Uterus (tissue), 4 donors: ENCODE results near the gene SORL1. TPM values are rescaled to one million over a fixed set of nuclear protein-coding genes. Genes with fewer than 3 reads are reported as not detected.

Source experiments
- DNase-seq, 2 donors: peaks; one replicate each; pipeline ENCODE4 v3.0.0-alpha.2; 2019 to 2020
- H3K27ac ChIP-seq, 2 donors: fragments of 200-600 bp; sonication (generic); 1 replicate in 1 of 2; 2 replicates in 1 of 2; pipeline ENCODE4 v1.5.1; 2016 to 2018
- H3K27me3 ChIP-seq, 2 donors: fragments of 200-600 bp; sonication (generic); one replicate each; pipeline ENCODE4 v1.5.1; 2018 to 2019; ENCODE audit warnings: control low read depth in 1 of 2
- H3K36me3 ChIP-seq, 2 donors: fragments of 200-600 bp; sonication (generic); one replicate each; pipeline ENCODE4 v1.5.1; 2019; ENCODE audit warnings: control low read depth in 1 of 2
- H3K4me1 ChIP-seq, 2 donors: fragments of 200-600 bp; sonication (generic); one replicate each; pipeline ENCODE4 v1.5.1; 2018 to 2019; ENCODE audit warnings: control low read depth in 1 of 2
- H3K4me3 ChIP-seq, 2 donors: fragments of 200-600 bp; sonication (generic); 1 replicate in 1 of 2; 2 replicates in 1 of 2; pipeline ENCODE4 v1.5.1; 2018 to 2019; ENCODE audit warnings: mild to moderate bottlenecking in 1 of 2
- H3K9me3 ChIP-seq, 2 donors: fragments of 200-600 bp; sonication (generic); one replicate each; pipeline ENCODE4 v1.5.1; 2019; ENCODE audit warnings: control low read depth in 1 of 2
- POLR2A ChIP-seq, 2 donors: fragments of 450-650 bp; IDR thresholded peaks; one replicate each; pipeline ENCODE4 v1.6.1; 2016; ENCODE audit warnings: antibody characterized with exemption in 2 of 2, mild to moderate bottlenecking in 1 of 2, moderate library complexity in 1 of 2
- intact Hi-C: fragments of 100-400 bp; cut with DNase I; formaldehyde crosslinking; loops from one replicate; pipeline ENCODE4 v1.15.1; 2023; ENCODE audit warnings: low total_unique reads
- total RNA-seq, 4 donors: library from RNA; depleted of rRNA in 3 of 4; stranded (reverse); fragments of >200 nt in 3 of 4; gene quantifications; one replicate each; pipeline versions ENCODE4 v1.1.0 to v1.2.4, GENCODE V29; 2014 to 2023
- TF ChIP-seq, protein P1 (sequence below), 4 experiments: fragments of 200-600 bp in 2 of 4; fragments of 450-650 bp in 2 of 4; sonication (generic) in 2 of 4; IDR thresholded peaks; one replicate each; pipeline ENCODE4 v1.5.1; 2016 to 2019; ENCODE audit warnings: antibody characterized with exemption in 4 of 4, mild to moderate bottlenecking in 2 of 4, moderate library complexity in 1 of 4
- donor health status: DM: yes; HTN: yes; CAD: no.

The SORL1 gene
- total RNA-seq, 4 donors from 2014 or later = 7.6 to 42.6 (median 17.2) TPM

DNA sequence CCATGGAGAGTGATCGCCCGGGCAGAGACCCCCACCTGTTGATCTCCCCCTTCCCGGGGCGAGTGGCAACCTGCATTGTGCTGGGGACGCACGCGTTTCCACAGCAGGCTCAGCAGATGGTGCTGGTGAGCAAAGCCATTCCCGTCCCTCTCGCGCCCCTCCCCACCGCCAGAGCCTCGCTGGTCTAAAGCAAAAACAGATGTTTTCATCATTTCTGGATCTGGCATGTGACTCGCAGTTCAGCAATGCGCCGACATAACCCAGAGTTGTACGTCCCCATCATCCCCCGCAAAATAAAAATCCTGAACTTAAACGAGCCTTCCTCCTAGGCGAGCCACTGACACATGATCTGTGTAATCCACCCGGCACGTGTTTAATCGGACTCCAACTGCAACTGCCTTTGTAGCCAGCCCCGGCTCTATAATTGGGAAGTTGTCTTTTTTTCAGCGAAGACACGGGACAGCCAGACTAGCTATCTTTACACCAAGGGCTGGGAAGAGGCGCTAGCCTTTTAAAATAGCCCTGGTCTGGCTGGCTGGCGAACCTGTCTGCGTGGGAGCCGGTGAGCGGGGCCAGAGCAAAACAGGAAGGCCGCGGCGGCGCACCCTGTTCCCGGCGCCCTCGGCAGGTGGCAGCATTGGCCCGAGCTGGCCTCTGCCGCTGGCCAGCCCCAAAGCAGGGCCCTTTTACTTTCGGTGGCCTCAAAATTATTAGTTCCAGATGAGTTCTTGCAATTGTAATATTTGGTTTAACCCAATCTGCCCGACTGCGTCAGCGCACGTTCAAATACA is 203.6 kb downstream of the SORL1 start:
- H3K9me3 ChIP-seq = no peaks in the 10 kb centered on the region
- H3K36me3 ChIP-seq = no peaks in the 10 kb centered on the region
- H3K4me3 ChIP-seq = peak overlapping the region; percentile 18 to 44
- intact Hi-C loops = loop anchor here (5.0 to 10.0 kb wide), 2 partner anchors 447 to 549 kb away; no protein-coding TSS in a partner anchor
- H3K27ac ChIP-seq = peak overlapping the region; percentile 96 to 97
- no peaks in the 10 kb centered on the region for H3K27me3 ChIP-seq
- H3K4me1 ChIP-seq = peaks cover 0 to 7% of the 10 kb centered on the region in 2 donors
- peak; percentile 95 for DNase-seq
- TF ChIP-seq POLR2A (IDR thresholded peaks at IDR 0.05) = peak in 1 of 2 donors; percentile 18
- TF ChIP-seq, protein P1, sequence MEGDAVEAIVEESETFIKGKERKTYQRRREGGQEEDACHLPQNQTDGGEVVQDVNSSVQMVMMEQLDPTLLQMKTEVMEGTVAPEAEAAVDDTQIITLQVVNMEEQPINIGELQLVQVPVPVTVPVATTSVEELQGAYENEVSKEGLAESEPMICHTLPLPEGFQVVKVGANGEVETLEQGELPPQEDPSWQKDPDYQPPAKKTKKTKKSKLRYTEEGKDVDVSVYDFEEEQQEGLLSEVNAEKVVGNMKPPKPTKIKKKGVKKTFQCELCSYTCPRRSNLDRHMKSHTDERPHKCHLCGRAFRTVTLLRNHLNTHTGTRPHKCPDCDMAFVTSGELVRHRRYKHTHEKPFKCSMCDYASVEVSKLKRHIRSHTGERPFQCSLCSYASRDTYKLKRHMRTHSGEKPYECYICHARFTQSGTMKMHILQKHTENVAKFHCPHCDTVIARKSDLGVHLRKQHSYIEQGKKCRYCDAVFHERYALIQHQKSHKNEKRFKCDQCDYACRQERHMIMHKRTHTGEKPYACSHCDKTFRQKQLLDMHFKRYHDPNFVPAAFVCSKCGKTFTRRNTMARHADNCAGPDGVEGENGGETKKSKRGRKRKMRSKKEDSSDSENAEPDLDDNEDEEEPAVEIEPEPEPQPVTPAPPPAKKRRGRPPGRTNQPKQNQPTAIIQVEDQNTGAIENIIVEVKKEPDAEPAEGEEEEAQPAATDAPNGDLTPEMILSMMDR (IDR thresholded peaks at IDR 0.05) = peak; percentile 80 to 94 (median 89)

DNA sequence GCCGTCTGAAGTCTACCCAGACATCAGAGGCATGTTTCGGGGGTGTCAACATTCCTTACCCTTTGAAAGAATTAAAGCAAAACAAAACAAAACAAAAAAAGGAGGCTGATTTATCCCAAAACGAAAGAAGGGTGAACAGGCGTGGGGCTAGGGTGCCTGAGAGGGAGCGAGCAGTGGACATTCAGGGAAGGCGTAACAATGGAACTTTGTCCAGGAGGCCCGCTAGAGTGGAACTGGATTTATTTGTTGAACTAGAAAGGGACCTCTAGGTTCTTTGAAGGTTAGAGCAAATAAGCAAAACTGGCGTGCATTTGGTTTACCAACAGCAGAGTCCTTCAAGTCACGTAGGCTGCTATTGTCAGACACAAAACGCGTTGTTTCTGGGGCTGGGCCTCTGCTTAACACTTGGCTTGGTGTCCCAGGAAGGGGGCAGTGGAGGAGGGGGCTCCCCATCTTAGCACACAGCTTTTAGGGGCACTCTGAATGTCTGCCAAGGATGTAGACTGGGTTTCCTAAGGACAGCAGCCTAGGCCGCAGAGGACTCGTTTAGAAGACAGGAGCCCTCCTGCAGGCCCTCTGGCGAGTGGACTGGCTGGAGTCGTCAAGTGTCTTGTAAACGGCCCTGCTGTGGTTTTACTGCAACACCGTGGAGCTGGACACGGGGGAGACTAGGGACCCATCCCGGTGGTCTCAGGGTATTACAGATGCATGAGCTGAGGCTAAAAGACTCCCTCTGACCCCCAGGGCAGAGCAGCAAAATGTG is 204.4 kb downstream of the SORL1 start:
- H3K9me3 ChIP-seq = no peaks in the 10 kb centered on the region
- H3K27ac ChIP-seq = peak overlapping the region; percentile 96 to 97
- peaks cover 0 to 7% of the 10 kb centered on the region in 2 donors for H3K4me1 ChIP-seq
- no peaks in the 10 kb centered on the region for H3K36me3 ChIP-seq
- peak in 1 of 2 donors; percentile 36 for DNase-seq
- intact Hi-C loops = loop anchor here (5.0 to 10.0 kb wide), 2 partner anchors 446 to 548 kb away; no protein-coding TSS in a partner anchor
- TF ChIP-seq, protein P1 (IDR thresholded peaks at IDR 0.05) = no peak
- TF ChIP-seq POLR2A (IDR thresholded peaks at IDR 0.05) = no peak
- peak overlapping the region; percentile 18 to 44 for H3K4me3 ChIP-seq
- H3K27me3 ChIP-seq = no peaks in the 10 kb centered on the region

DNA sequence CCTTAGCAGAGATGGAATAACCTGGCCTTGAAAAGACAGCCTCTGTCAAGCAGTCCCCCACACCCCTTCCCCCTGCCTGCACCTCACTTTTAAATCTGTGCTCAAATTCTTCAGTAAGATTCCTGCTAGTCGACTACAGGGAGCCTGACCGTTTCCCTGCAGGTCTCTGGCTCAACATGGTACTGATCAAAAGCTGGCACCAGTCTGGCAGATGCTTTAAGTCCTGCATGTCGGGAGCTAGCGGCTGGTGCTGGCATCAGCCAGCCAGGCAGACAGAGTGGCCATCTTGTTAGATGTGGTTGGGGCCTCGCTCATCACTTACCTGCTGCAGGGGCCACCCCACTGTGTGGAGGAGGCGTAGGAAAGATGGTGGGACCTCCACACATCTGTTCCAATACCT is 205.0 kb downstream of the SORL1 start:
- Histone ChIP-seq H3K4me1 (peaks cover 0 to 7% of the 10 kb centered on the region in 2 donors), H3K36me3 (no peaks in the 10 kb centered on the region), H3K27ac (peak overlapping the region; percentile 96 to 97), H3K9me3 (no peaks in the 10 kb centered on the region), H3K27me3 (no peaks in the 10 kb centered on the region), H3K4me3 (no peak overlapping the region)
- DNase-seq = no peak
- intact Hi-C loops = loop anchor here (5.0 to 10.0 kb wide), 2 partner anchors 445 to 548 kb away; no protein-coding TSS in a partner anchor
- TF ChIP-seq POLR2A (IDR thresholded peaks at IDR 0.05) = no peak
- TF ChIP-seq, protein P1 (IDR thresholded peaks at IDR 0.05) = no peak

DNA sequence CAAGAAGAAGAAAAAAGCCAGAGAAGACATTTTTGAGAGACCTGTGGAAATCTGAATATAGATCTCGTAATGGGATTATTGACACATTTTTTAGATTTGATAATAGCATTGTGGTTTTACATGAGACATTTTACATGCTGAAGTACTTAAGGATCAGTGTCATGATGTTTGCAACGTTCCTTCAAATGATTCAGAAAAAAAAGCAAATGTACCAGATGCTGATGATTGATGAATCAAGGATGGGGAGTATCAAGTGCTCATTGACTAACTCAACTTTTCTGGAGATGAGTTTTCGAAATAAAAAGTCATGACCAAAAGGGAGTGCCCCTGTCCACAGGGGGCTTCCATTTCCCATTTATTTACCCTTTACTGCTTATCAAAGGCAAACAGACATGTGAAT is 207.7 kb downstream of the SORL1 start:
- intact Hi-C loops = loop anchor here (5.0 to 10.0 kb wide), 2 partner anchors 442 to 545 kb away; no protein-coding TSS in a partner anchor
- no peaks in the 10 kb centered on the region for H3K9me3 ChIP-seq
- no peak overlapping the region for H3K27ac ChIP-seq
- H3K4me1 ChIP-seq = peaks cover 0 to 3% of the 10 kb centered on the region in 2 donors
- no peak for DNase-seq
- no peaks in the 10 kb centered on the region for H3K36me3 ChIP-seq
- H3K4me3 ChIP-seq = no peak overlapping the region
- TF ChIP-seq, protein P1 (IDR thresholded peaks at IDR 0.05) = no peak
- no peak for TF ChIP-seq POLR2A (IDR thresholded peaks at IDR 0.05)
- H3K27me3 ChIP-seq = no peaks in the 10 kb centered on the region
